Inflammatory macrophage (primary cell): ENCODE results near the gene SLC16A5.
"Not testable (repeated sequence)": the region's sequence is repeated elsewhere in the genome, so short reads cannot be mapped to it uniquely, and the experiment has no call there.

ENCODE experiments used
- DNase-seq, 2 donors: peaks; one replicate each; pipeline ENCODE4 v3.0.0-alpha.2; 2020 to 2022

The SLC16A5 gene

DNA sequence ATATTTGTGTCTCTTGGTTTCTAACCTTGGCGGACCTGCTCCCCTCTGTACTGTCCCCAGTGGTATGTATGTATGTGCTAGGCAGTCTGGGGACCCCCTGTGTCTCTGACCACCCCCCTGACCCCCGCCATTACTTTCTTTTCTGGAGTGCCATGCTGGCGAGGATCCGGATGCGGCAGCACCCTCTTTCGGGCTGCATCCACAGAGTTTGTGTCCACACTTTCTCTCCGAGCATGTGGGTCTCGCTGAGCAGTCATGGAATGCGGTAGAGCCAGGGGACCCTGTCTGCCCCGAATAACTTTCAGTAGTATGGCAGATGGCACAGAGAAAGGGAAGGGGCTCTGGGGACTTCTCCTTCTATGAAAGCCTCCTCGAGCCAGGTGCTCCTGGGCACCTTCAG is 23.7 kb upstream of the SLC16A5 start:
- no peak for DNase-seq

- DNase-seq = no peak
These were observed 23.3 kb upstream of the SLC16A5 start for GRCh38 chr17:75064460-75064859.

DNA sequence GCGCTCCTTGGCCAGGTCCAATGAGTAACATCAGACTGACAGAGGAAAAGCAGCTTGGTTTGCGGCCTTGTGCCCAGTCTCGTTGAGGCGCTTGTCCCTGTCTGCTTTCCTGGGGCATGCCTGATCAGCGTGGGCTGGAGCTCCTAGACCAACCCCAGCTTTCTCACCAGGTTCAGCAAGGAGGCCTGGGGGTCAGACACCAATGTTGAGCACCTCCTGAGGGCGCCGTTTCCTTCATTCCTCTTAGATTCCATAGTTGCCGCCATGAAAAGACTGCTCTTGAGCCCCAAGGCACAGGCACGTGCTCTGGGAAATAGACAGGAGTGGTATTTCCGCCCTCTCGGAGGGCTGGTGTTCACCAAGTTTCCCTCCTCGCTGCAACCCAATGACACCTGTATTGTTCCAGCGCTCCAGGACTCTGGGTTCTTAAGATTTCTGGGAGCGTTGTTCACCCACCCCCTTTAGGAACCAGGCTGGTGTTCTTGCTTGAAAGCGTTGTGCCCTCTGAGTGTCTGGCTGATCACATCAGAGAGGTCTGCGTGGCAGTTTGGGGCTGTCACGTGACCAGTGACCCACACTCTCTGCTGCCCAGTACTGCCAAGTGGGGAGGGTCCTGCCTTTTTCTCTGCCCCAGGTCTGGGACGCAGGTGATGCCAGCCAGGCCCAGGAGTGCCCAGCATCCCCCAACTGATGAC is 22.7 kb upstream of the SLC16A5 start:
- no peak for DNase-seq

GRCh38 chr17:75065562-75066151 is 22.1 kb upstream of the SLC16A5 start:
- DNase-seq = peak in 1 of 2 donors; percentile 27

- DNase-seq = no peak
These were observed 19.9 kb upstream of the SLC16A5 start for GRCh38 chr17:75067856-75068255.

DNA sequence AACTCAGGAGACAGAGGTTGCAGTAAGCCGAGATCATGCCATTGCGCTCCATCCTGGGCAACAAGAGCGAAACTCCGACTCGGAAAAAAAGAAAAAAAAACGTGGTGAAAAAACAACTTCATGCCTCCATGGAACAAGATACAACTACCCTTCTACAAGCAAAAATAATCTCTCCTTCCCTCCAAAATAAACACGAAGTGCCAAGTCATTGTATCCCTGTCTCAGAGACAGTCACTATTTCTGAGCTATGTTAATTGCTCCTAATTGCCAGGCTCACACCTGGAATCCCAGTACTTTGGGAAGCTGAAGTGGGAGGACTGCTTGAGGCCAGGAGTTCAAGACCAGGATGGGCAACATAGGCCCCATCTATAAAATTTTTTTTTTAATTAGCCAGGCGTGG is 19.0 kb upstream of the SLC16A5 start:
- DNase-seq = no peak

DNA sequence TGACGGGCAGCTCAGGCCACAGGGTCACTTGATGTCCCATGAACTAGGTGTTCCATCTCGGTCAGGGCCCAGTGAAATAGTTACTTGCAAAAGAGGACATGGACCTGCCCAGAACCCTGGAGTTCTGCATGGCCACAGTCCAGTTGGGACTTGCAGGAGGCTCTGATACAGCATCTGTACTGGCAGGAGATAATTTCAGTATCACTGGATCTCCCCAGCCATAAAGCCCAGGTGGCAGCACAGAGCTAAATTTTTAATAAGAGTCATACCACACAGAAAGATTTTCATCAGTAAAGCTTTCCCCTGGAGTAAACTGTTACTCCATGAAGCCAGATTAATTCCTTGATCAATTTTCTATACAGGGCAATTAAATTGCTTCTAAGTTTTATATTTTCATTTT is 18.0 kb upstream of the SLC16A5 start:
- peak; percentile 37 to 42 for DNase-seq

DNA sequence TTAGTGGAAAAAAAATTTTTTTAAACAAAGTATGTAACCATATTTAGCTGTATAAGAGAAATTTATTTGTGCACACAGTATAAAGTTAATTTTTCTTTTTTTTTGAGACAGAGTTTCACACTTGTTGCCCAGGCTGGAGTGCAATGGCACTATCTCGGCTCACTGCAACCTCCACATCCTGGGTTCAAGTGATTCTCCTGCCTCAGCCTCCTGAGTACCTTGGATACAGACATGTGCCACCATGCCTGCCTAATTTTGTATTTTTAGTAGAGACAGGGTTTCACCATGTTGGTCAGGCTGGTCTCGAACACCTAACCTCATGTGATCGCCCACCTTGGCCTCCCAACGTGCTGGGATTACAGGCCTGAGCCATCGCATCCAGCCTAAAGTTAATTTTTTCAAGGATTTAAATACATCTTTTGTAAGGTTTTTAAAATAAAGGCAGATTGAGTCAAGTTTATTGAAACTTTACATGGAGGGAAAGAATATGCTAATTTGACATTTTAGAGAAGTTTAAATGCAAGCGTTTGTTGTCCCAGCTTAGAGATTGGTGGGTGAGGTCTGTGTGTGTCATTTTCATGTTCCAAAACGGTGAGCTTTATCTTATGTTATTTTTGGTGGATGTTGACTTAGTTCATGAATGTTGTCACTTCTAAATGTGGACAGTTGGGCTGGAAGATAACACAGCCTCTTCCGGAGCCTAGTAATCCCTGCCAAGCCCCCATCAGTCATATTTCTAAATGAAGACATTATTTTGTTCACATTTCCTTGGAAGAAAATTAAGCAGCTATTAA is 16.1 kb upstream of the SLC16A5 start:
- DNase-seq = not testable (repeated sequence)

- DNase-seq = not testable (repeated sequence)
These were observed 14.8 kb upstream of the SLC16A5 start for GRCh38 chr17:75072909-75073308.

DNA sequence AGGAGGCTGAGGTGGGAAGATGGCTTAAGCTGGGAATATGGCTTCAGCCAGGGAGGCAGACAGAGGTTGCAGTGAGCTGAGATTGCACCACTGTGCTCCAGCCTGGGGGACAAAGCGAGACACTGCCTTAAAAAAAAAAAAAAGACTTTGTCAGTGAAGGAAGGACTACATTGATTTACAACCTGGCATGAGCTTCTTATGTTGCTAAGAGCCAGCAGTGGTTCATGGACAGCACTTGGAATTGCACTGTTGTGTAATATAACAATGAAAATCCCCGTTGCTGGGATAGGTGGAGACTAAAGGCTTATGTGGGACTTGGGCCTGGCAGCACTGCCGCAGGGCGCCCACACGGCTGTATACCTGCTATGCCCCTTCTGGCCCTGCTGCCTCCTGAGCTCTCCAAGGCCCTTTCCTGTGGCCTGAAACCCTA is 14.1 kb upstream of the SLC16A5 start:
- DNase-seq = no peak

DNA sequence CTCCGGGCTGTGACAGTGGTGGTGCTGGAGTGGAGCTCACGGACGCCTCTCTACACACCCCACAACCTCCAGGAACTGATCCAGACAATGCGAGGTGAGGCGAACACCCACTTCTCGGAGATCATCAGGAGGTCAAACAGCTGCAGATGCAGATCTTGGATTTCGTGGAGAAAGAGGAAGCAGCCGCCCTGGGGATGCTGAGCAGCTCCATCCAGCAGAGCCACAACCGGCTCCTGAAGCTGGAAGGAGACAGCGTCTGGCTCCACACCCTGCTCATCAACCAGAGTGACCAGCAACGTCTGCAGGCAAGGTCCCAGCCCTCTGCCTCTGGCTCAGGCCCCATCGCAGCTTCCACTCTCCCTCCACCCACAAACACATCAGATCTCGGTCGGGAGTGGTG is 13.2 kb upstream of the SLC16A5 start:
- peak; percentile 26 to 37 for DNase-seq

DNA sequence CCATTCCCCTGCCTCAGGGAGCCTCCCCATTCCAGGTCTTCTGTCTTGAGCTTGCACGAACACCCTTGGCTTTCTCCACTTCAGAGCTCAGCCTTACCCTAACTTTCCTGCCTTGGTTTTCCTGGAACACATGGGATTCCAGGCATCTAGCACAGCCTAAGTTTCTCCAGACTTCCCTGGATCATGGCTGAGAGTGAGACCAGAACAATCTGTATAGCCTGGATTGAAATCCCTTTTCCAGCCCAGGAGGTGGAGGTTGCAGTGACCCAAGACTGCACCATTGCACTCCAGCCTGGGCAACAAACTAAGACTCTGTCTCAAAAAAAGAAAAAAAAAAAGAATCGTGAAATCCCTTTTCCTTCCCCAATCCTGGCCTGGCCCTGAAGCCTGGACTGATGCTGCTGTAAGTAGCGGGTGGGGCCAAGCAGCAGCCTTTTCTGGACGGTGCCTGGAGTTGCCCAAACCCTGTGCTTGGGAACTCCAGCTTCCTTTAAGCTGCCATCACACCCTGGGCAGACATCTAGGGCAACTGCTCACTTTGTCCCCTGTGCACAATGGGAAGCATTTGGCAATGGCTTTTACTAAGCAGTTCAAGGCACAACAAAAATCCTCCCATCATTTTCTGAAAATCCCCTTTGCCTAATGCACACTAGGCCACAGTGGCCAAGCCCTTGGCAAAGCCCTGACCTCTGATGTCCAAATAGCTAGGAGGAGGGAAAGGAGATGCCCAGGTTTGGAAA is 12.0 kb upstream of the SLC16A5 start:
- DNase-seq = peak; percentile 55 to 66

- no peak for DNase-seq
These were observed 10.7 kb upstream of the SLC16A5 start for GRCh38 chr17:75077072-75077495.

GRCh38 chr17:75077496-75078283 is 10.1 kb upstream of the SLC16A5 start:
- DNase-seq = peak; percentile 56 to 76

DNA sequence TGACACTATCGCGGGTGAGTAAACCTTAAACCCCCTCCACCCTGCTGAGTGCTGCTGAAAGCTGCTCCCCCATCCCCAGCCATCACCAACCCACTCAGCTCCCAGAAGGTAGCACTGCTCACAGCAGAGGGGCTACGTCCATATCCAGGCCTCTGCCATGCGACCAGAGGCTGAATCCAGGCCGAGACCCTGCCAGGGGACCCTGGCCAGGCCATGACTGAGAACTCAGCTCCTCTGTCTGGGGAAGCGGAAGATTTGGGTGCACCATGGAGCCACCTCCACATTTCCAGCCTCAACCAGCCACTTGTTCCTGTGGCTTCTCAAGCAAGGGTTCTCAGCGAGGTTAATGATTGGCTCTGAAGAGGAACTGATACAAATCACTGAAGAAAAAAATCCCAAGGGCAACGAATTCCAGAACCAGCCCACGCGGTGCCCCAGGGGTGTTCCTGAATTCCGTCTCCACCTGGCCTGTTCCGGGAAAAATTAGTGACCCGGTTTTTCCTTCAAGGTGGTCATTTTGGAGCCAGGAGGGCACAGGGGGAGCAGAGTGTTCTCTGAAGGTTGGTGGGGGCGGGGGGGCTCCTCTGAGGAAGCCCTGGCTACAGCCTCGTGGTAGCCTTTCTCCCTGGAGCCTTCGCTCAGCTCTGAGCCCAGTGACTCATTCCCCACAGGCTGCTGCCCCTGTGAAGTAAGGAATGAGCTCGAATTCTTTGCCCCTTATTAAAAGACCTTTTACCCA is 9.3 kb upstream of the SLC16A5 start:
- peak; percentile 58 to 75 for DNase-seq

DNA sequence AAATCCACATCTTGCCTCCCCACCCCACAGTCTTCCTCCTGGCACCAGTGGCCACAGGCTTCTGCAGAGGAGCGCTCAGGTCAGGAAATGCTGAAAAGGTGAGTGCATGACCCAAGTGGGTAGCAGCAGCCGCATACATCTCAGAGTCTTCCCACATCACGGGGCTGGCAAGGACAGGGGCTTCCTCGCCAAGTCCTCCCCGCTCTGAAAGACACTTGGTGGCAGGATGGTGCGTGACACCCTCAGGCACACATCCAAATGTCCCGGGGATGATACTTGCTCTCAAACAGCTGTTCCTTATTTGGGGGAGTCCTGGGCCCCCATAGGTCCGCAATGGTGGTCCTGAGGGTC is 8.8 kb upstream of the SLC16A5 start:
- DNase-seq = no peak

DNA sequence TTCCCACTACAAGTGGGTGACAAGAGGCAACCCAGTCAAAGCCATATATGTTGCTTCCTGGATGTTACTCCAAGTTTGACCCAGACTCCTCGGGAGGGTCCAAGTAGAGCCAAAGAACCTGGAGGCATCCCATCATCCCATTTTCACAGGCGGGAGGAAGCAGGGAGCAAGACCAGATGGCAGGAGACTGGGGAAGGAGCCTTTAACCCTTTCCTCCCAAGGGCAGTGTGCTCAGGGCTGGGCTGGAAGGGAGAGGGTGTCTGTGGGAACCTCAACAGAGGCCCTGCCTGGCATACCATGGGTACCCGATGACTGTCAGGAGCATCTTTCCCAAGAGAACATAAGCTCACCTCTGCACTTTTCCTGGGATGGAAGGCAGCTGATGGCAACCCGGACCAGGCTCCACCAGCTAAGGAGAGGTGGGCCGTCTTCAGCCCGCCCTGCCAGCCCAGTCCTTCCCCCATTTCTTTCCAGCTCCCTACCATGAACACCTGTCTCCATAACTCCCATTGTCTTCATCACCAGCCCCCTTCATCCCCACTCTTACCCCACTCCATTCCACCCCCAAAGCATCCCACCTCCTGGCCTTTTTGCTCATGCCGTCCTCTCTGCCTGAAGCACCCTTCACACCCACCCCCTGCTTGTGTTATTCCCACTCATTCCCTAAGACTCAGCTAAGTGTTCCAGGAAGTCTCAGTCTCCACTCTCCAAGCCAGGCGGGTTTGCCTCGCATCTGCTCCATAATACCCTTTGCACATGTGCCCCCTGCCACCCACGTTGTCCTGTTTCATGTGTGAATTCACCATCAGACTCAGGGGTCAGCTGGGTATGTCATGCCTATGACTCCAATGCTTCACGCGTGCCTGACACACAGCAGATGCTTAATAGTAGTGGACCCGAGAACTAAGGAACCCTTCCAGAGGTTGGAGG is 5.9 kb upstream of the SLC16A5 start:
- DNase-seq = no peak

GRCh38 chr17:75082683-75083082 is 5.1 kb upstream of the SLC16A5 start:
- no peak for DNase-seq

- DNase-seq = no peak
These were observed 3.6 kb upstream of the SLC16A5 start for GRCh38 chr17:75084039-75084660.
